Activated T-helper 1 cell treated with anti-CD3 and anti-CD28 coated beads, Interleukin-12 subunit alpha, Interleukin-12 subunit beta, Interleukin-2, Interleukin-4 antibody, amounts not matched to agents 30 ng/mL and 10 ng/mL and 1 ng/mL, durations not matched to agents 14 hours and 24 hours and 36 hours (primary cell): ENCODE measurements around the gene ARPP19. TPM values are rescaled to one million over a fixed set of nuclear protein-coding genes. Genes with fewer than 3 reads are reported as not detected.
"Not testable (repeated sequence)": the region's sequence is repeated elsewhere in the genome, so short reads cannot be mapped to it uniquely, and the experiment has no call there.

ENCODE experiments used
- DNase-seq: peaks from one replicate; pipeline ENCODE4 v3.0.0; 2021; ENCODE audit warnings: low spot score
- H3K27ac Mint-ChIP-seq: one replicate; pipeline ENCODE4 v1.8.0; 2021; ENCODE audit warnings: mild to moderate bottlenecking, mixed read lengths
- H3K27me3 Mint-ChIP-seq: one replicate; pipeline ENCODE4 v1.8.0; 2022; ENCODE audit warnings: mild to moderate bottlenecking, moderate library complexity, mixed read lengths; ENCODE audit not compliant: insufficient read depth
- H3K36me3 Mint-ChIP-seq: one replicate; pipeline ENCODE4 v1.8.0; 2021; ENCODE audit warnings: low read depth, mixed read lengths
- H3K4me1 Mint-ChIP-seq: one replicate; pipeline ENCODE4 v1.8.0; 2021; ENCODE audit warnings: low read depth, mixed read lengths
- H3K4me3 Mint-ChIP-seq: one replicate; pipeline ENCODE4 v1.8.0; 2021; ENCODE audit warnings: mild to moderate bottlenecking, moderate library complexity, mixed read lengths
- H3K9me3 Mint-ChIP-seq: one replicate; pipeline ENCODE4 v1.8.0; 2021; ENCODE audit warnings: mixed read lengths
- intact Hi-C: fragments of 100-400 bp; cut with micrococcal nuclease; formaldehyde crosslinking; loops from one replicate; pipeline ENCODE4 v1.15.1; 2024
- total RNA-seq: library from RNA; stranded (reverse); gene quantifications from 2 replicates; pipeline ENCODE4 v1.2.3, GENCODE V29; 2022

Gene ARPP19
- total RNA-seq, 1 donor from 2014 or later: 195 TPM

- Mint-ChIP-seq H3K27ac (no peak overlapping the region), H3K36me3 (peaks cover 6% of the 10 kb centered on the region), H3K4me1 (peaks cover 5% of the 10 kb centered on the region), H3K9me3 (no peaks in the 10 kb centered on the region), H3K27me3 (no peaks in the 10 kb centered on the region), H3K4me3 (no peak overlapping the region)
- DNase-seq: no peak
- intact Hi-C loops: no loop called here
Observed at GRCh38 chr15:52520421-52520820, 48.4 kb downstream of the ARPP19 start.

- no peak for DNase-seq
- Mint-ChIP-seq H3K4me1 (peaks cover 5% of the 10 kb centered on the region), H3K4me3 (no peak overlapping the region), H3K27ac (no peak overlapping the region), H3K27me3 (no peaks in the 10 kb centered on the region), H3K9me3 (no peaks in the 10 kb centered on the region), H3K36me3 (peaks cover 5% of the 10 kb centered on the region)
- intact Hi-C loops: no loop called here
Observed at GRCh38 chr15:52518487-52519371, 50.1 kb downstream of the ARPP19 start.

- Mint-ChIP-seq H3K27me3 (no peaks in the 10 kb centered on the region), H3K36me3 (no peaks in the 10 kb centered on the region), H3K4me3 (no peak overlapping the region), H3K4me1 (no peaks in the 10 kb centered on the region), H3K27ac (no peak overlapping the region), H3K9me3 (no peaks in the 10 kb centered on the region)
- DNase-seq: no peak
- intact Hi-C loops: no loop called here
Observed at GRCh38 chr15:52517014-52517413, 51.8 kb downstream of the ARPP19 start.

- Mint-ChIP-seq H3K4me3 (no peak overlapping the region), H3K27ac (no peak overlapping the region), H3K27me3 (no peaks in the 10 kb centered on the region), H3K9me3 (no peaks in the 10 kb centered on the region), H3K4me1 (no peaks in the 10 kb centered on the region), H3K36me3 (no peaks in the 10 kb centered on the region)
- DNase-seq: no peak
- intact Hi-C loops: no loop called here
Observed at GRCh38 chr15:52515343-52515742, 53.5 kb downstream of the ARPP19 start.

- intact Hi-C loops: no loop called here
- Mint-ChIP-seq H3K4me3 (no peak overlapping the region), H3K36me3 (no peaks in the 10 kb centered on the region), H3K9me3 (no peaks in the 10 kb centered on the region), H3K27me3 (no peaks in the 10 kb centered on the region), H3K4me1 (no peaks in the 10 kb centered on the region), H3K27ac (no peak overlapping the region)
- DNase-seq: no peak
Observed at GRCh38 chr15:52514482-52514881, 54.3 kb downstream of the ARPP19 start.

- DNase-seq, intact Hi-C loops, H3K36me3 Mint-ChIP-seq, H3K4me3 Mint-ChIP-seq, H3K27ac Mint-ChIP-seq, H3K9me3 Mint-ChIP-seq, H3K4me1 Mint-ChIP-seq, H3K27me3 Mint-ChIP-seq: not testable (repeated sequence)
Observed at GRCh38 chr15:52512869-52513268, 56.0 kb downstream of the ARPP19 start.

- Mint-ChIP-seq H3K9me3 (no peaks in the 10 kb centered on the region), H3K36me3 (no peaks in the 10 kb centered on the region), H3K4me3 (no peak overlapping the region), H3K27me3 (no peaks in the 10 kb centered on the region), H3K4me1 (no peaks in the 10 kb centered on the region), H3K27ac (no peak overlapping the region)
- intact Hi-C loops: no loop called here
- no peak for DNase-seq
Observed at GRCh38 chr15:52511084-52511483, 57.7 kb downstream of the ARPP19 start.

GRCh38 chr15:52509500-52510245, 59.2 kb downstream of the ARPP19 start:
- no peaks in the 10 kb centered on the region for H3K9me3 Mint-ChIP-seq
- no peak overlapping the region for H3K4me3 Mint-ChIP-seq
- DNase-seq: no peak
- peaks cover 6% of the 10 kb centered on the region for H3K4me1 Mint-ChIP-seq
- H3K36me3 Mint-ChIP-seq: no peaks in the 10 kb centered on the region
- no peak overlapping the region for H3K27ac Mint-ChIP-seq
- H3K27me3 Mint-ChIP-seq: no peaks in the 10 kb centered on the region
- intact Hi-C loops: no loop called here

- no peaks in the 10 kb centered on the region for H3K27me3 Mint-ChIP-seq
- intact Hi-C loops: no loop called here
- DNase-seq: no peak
- peaks cover 20% of the 10 kb centered on the region for H3K4me1 Mint-ChIP-seq
- H3K4me3 Mint-ChIP-seq: no peak overlapping the region
- no peaks in the 10 kb centered on the region for H3K9me3 Mint-ChIP-seq
- H3K27ac Mint-ChIP-seq: no peak overlapping the region
- H3K36me3 Mint-ChIP-seq: peaks cover 5% of the 10 kb centered on the region
Observed at GRCh38 chr15:52506549-52506948, 62.3 kb downstream of the ARPP19 start.

GRCh38 chr15:52505151-52505550, 63.7 kb downstream of the ARPP19 start:
- intact Hi-C loops: no loop called here
- no peaks in the 10 kb centered on the region for H3K27me3 Mint-ChIP-seq
- DNase-seq: no peak
- H3K4me3 Mint-ChIP-seq: no peak overlapping the region
- H3K9me3 Mint-ChIP-seq: no peaks in the 10 kb centered on the region
- no peak overlapping the region for H3K27ac Mint-ChIP-seq
- H3K4me1 Mint-ChIP-seq: peaks cover 20% of the 10 kb centered on the region
- H3K36me3 Mint-ChIP-seq: peaks cover 5% of the 10 kb centered on the region

GRCh38 chr15:52503788-52504496, 64.9 kb downstream of the ARPP19 start:
- DNase-seq: no peak
- Mint-ChIP-seq H3K4me1 (peaks cover 20% of the 10 kb centered on the region), H3K36me3 (peaks cover 5% of the 10 kb centered on the region), H3K27ac (peak overlapping the region; percentile 32), H3K4me3 (peak overlapping the region; percentile 52), H3K27me3 (no peaks in the 10 kb centered on the region), H3K9me3 (no peaks in the 10 kb centered on the region)
- intact Hi-C loops: no loop called here

GRCh38 chr15:52502608-52503007, 66.2 kb downstream of the ARPP19 start:
- Mint-ChIP-seq H3K27ac (no peak overlapping the region), H3K4me3 (no peak overlapping the region), H3K9me3 (no peaks in the 10 kb centered on the region), H3K4me1 (peaks cover 20% of the 10 kb centered on the region), H3K36me3 (peaks cover 5% of the 10 kb centered on the region), H3K27me3 (no peaks in the 10 kb centered on the region)
- no peak for DNase-seq
- intact Hi-C loops: no loop called here

- H3K4me3 Mint-ChIP-seq: no peak overlapping the region
- H3K27ac Mint-ChIP-seq: no peak overlapping the region
- H3K27me3 Mint-ChIP-seq: no peaks in the 10 kb centered on the region
- no peaks in the 10 kb centered on the region for H3K9me3 Mint-ChIP-seq
- no peak for DNase-seq
- H3K36me3 Mint-ChIP-seq: peaks cover 5% of the 10 kb centered on the region
- intact Hi-C loops: no loop called here
- H3K4me1 Mint-ChIP-seq: peaks cover 31% of the 10 kb centered on the region
Observed at GRCh38 chr15:52499506-52499905, 69.3 kb downstream of the ARPP19 start.
